Activated naive CD4-positive, alpha-beta T cell treated with anti-CD3 and anti-CD28 coated beads, Interleukin-2, amount 10 ng/mL, durations not matched to agents 7 days and 5 days (primary cell): Measurements from ENCODE around the gene ADAMTS9.

Experiments
- CTCF ChIA-PET: fragments of 350-600 bp; sonication (Branson Sonifier 250); formaldehyde crosslinking; loops from one replicate; lab custom pipeline; 2021; ENCODE audit warnings: antibody characterized with exemption; lab: Charles Lee
- DNase-seq: peaks from one replicate; pipeline ENCODE4 v3.0.0-alpha.2; 2020
- H3K27ac Mint-ChIP-seq: one replicate; pipeline ENCODE4 v1.8.0; 2021; ENCODE audit warnings: mild to moderate bottlenecking, moderate library complexity, mixed read lengths
- H3K27me3 Mint-ChIP-seq: one replicate; pipeline ENCODE4 v1.8.0; 2021; ENCODE audit warnings: mild to moderate bottlenecking, mixed read lengths
- H3K36me3 Mint-ChIP-seq: one replicate; pipeline ENCODE4 v1.8.0; 2021; ENCODE audit warnings: mixed read lengths
- H3K4me1 Mint-ChIP-seq: one replicate; pipeline ENCODE4 v1.8.0; 2021; ENCODE audit warnings: mixed read lengths
- H3K4me3 Mint-ChIP-seq: one replicate; pipeline ENCODE4 v1.8.0; 2021; ENCODE audit warnings: mild to moderate bottlenecking, moderate library complexity, mixed read lengths
- H3K9me3 Mint-ChIP-seq: one replicate; pipeline ENCODE4 v1.8.0; 2021; ENCODE audit warnings: mixed read lengths

The ADAMTS9 gene, protein sequence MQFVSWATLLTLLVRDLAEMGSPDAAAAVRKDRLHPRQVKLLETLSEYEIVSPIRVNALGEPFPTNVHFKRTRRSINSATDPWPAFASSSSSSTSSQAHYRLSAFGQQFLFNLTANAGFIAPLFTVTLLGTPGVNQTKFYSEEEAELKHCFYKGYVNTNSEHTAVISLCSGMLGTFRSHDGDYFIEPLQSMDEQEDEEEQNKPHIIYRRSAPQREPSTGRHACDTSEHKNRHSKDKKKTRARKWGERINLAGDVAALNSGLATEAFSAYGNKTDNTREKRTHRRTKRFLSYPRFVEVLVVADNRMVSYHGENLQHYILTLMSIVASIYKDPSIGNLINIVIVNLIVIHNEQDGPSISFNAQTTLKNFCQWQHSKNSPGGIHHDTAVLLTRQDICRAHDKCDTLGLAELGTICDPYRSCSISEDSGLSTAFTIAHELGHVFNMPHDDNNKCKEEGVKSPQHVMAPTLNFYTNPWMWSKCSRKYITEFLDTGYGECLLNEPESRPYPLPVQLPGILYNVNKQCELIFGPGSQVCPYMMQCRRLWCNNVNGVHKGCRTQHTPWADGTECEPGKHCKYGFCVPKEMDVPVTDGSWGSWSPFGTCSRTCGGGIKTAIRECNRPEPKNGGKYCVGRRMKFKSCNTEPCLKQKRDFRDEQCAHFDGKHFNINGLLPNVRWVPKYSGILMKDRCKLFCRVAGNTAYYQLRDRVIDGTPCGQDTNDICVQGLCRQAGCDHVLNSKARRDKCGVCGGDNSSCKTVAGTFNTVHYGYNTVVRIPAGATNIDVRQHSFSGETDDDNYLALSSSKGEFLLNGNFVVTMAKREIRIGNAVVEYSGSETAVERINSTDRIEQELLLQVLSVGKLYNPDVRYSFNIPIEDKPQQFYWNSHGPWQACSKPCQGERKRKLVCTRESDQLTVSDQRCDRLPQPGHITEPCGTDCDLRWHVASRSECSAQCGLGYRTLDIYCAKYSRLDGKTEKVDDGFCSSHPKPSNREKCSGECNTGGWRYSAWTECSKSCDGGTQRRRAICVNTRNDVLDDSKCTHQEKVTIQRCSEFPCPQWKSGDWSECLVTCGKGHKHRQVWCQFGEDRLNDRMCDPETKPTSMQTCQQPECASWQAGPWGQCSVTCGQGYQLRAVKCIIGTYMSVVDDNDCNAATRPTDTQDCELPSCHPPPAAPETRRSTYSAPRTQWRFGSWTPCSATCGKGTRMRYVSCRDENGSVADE (N-terminal part only)

DNA sequence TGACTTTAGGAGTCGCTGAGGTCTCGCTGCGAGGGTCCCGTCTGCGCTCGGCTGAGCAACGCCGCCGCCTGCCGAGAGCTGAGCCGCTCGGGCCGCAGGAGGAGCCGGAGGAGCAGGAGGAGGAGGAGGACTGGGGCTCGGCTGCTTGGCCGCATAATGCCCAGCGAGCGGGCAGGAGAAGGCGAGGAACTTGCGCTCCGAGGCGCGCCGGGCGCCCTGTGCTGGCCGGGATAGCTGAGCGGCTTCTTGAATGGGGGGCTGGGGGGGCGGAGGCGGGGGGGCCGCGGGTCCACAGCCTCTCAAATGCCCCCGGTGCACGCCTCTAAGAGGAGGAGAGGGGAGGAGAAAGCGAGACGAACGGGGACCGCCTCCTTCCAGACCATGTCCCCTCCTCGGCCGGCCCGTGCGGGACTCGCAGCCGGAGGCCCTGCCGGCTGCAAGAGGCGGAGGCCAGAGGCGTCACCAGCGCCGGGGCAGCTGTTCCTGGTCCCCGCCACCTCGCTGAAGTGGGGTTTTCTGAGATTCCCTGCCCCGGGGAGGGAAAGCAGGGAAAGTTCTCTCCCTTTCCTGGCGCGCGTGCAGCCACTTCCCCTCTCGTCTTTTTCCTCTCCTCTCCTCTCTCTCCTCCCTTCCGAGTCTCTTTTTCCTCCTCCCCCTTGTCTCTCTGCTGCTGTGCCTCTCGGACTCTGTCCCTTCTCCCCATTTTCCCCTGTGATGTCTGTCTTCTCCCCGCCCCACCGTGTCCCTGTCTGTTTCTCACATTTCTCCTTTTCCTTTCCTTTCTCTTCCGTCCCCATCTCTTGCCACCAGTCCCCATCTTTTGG is at the start of gene ADAMTS9:
TSS of gene ADAMTS9 (minus strand) at position 220 of the 824 bp plus-strand sequence. CDS start 343 bp downstream, outside the sequence.
- Mint-ChIP-seq H3K27me3 (peaks cover 59% of the 10 kb centered on the region), H3K27ac (no peak within 1 kb of the TSS), H3K9me3 (no peaks in the 10 kb centered on the region), H3K4me3 (no peak within 1 kb of the TSS), H3K36me3 (no peaks in the 10 kb centered on the region), H3K4me1 (peaks cover 5% of the 10 kb centered on the region)
- CTCF ChIA-PET: no interaction called here
- no peak for DNase-seq

DNA sequence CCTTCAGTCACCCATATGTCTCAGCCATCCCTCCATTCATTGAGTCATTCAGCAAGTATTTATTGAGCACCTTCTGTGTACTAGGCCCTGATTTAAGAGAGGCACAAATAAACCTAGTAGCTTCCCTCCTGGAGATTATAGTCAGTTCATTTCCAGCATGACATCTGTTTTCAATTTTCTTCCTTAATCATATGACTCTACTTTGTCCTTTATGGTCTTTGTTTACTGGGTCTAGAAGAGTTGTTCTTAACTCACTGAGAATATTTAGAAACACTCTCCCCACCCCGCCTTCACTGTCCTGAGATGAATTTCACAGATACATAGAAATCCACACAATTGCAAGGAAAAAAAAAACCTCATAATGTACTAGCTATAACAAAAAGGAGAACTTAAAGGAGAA is 44.8 kb upstream of the ADAMTS9 start:
- Mint-ChIP-seq H3K9me3 (peaks cover 1% of the 10 kb centered on the region), H3K27ac (no peak overlapping the region), H3K4me3 (no peak overlapping the region), H3K36me3 (no peaks in the 10 kb centered on the region), H3K27me3 (no peaks in the 10 kb centered on the region), H3K4me1 (no peaks in the 10 kb centered on the region)
- CTCF ChIA-PET: no interaction called here
- no peak for DNase-seq

DNA sequence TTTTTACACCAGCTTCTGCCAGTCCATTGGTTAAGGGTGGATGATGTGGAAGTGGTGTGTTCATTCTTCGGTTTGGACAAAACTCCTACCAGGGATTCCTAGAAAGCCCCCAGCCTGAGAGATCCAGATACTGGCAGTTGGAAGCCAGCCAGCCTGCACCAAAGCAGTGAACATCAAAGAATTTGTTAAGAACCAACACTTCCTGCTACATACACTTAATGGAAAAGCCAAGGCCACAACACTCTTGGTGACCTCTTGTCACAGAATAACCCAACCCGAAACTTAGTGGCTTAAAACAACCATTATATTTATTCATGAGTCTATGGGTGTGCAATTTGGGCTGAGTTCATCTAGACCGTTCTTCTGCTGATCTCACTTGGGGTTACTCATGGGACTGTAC is 42.9 kb upstream of the ADAMTS9 start:
- Mint-ChIP-seq H3K4me3 (no peak overlapping the region), H3K36me3 (no peaks in the 10 kb centered on the region), H3K9me3 (no peaks in the 10 kb centered on the region), H3K27me3 (no peaks in the 10 kb centered on the region), H3K27ac (no peak overlapping the region), H3K4me1 (no peaks in the 10 kb centered on the region)
- no peak for DNase-seq
- CTCF ChIA-PET: no interaction called here

DNA sequence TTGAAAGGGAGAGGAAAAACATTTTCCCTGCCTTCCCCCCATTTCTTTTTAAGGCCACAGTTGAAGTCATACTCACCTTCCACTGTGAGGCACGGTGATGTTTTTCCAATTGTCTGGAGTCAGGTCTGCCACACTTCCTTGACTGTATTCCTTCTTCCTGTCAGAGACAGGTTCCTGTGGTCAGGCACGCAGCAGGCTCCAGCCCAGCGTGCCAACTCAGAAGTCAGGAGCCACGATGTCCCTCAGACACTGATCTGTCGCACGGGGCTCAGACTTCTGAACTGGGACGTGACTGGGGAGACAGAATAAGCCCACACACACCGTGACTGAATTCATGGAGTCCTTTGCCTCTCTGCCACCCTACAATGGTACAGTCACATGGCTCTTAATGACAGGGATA is 41.2 kb upstream of the ADAMTS9 start:
- no peaks in the 10 kb centered on the region for H3K36me3 Mint-ChIP-seq
- no peak overlapping the region for H3K4me3 Mint-ChIP-seq
- DNase-seq: no peak
- H3K9me3 Mint-ChIP-seq: no peaks in the 10 kb centered on the region
- no peak overlapping the region for H3K27ac Mint-ChIP-seq
- CTCF ChIA-PET: no interaction called here
- no peaks in the 10 kb centered on the region for H3K4me1 Mint-ChIP-seq
- H3K27me3 Mint-ChIP-seq: no peaks in the 10 kb centered on the region

DNA sequence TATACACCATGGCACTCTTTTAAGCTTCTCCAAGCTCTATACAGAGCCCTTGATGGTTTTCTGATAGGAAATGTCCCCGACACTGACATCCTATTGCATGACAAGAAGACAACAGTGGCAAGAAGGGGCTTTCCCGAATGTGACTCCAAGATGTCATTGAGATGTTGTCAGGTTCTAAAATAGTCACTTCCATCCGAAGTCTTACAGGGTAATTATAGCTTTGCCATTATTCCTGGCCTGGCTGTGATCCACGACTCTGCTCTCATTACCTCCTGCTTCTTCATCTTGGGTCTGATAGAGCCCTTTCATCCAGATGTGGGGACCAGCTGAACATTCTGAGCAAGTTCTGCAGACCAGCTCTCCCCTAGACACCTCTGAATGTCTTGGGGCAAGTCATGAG is 40.6 kb upstream of the ADAMTS9 start:
- Mint-ChIP-seq H3K4me1 (no peaks in the 10 kb centered on the region), H3K27ac (no peak overlapping the region), H3K27me3 (no peaks in the 10 kb centered on the region), H3K36me3 (no peaks in the 10 kb centered on the region), H3K9me3 (no peaks in the 10 kb centered on the region), H3K4me3 (no peak overlapping the region)
- CTCF ChIA-PET: no interaction called here
- DNase-seq: no peak

DNA sequence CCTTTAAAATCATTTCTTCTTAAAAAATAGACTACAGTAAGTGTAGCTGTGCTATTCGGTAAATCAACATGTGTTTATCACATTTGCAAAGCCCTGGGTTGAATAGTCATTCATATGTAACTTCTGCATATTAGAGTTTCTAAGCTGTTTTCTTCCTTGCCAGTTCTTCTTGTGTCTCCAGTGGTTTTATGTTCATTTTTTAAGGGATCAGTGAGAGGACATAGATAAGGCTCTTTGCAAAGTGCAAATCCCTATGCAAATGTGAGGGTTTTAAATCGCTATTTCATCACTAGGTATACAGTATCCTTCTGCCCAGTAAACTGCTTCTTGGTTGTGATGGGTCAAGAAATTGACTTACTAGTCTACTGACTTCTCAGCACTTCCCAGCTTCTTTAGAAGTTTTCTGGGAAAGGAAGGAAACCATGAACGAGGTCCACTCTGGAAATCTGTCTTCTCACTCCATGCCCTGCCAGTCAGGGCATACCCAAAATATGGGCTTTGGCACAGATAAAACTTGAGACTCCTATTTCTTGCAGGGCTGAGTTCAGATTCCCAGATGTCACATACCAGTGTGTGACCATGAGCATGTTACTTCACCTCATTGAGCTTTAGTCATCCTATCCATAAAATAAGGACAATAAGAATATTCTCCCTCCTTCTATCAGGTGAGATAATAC is 38.8 kb upstream of the ADAMTS9 start:
- Mint-ChIP-seq H3K36me3 (no peaks in the 10 kb centered on the region), H3K4me3 (no peak overlapping the region), H3K27me3 (no peaks in the 10 kb centered on the region), H3K27ac (no peak overlapping the region), H3K9me3 (no peaks in the 10 kb centered on the region), H3K4me1 (no peaks in the 10 kb centered on the region)
- no peak for DNase-seq
- CTCF ChIA-PET: no interaction called here

DNA sequence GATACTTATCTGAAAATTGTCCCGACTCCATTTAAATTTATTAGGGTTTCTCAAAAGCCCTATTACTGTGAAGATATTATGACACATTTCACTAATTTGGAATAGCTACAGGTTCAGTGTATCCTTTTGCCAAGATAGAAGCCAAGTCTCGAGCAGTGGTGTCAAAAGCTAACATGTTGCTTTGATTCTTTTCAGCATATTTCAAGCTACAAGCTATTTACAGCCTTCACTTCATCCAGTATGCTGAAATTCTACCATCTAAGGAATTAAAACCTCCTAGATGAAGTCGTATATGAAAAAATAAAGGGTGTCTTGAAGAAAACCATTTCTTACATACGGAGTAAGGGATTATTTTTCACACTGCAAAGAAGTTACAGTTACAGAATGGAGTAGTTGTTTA is 31.2 kb upstream of the ADAMTS9 start:
- CTCF ChIA-PET: no interaction called here

DNA sequence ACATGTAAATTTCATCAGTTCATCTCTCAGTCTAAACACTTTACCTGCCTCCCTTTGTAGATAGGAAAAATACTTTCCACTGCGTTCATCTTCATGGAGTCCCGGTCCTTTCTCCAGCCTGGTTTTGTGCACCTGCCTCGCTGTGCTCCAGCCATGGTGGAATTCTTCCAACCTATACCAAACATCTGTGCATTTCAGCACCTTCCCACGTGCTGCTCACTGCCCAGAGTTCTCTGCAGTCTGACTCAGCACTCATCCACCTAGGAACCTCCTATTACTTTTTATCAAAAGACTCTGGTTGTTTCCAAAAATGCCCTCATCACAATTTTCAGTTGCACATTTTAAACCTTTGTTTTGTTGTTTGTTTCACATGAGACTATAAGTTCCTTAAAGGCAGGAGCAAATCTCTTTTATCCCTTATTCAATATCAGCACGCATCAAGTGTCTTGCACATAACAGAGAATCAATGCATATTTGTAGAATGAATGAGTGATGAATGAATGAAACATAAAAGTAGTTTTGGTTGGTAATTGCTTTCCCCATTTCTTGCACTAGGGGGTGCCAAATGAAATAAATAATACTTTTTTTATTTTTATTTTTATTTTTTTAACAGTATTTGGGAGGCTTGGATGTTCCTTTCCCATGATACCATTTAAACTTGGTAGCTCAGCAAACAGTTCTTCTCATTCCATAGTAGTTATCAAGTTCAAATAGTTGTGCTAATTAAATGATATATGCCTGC is 30.2 kb upstream of the ADAMTS9 start:
- peaks cover 4% of the 10 kb centered on the region for H3K9me3 Mint-ChIP-seq
- no peaks in the 10 kb centered on the region for H3K36me3 Mint-ChIP-seq
- no peaks in the 10 kb centered on the region for H3K4me1 Mint-ChIP-seq
- no peaks in the 10 kb centered on the region for H3K27me3 Mint-ChIP-seq
- no peak overlapping the region for H3K4me3 Mint-ChIP-seq
- CTCF ChIA-PET: no interaction called here
- no peak for DNase-seq
- H3K27ac Mint-ChIP-seq: no peak overlapping the region

More for the DNA sequence above, 31.2 kb upstream of the ADAMTS9 start:
- Mint-ChIP-seq H3K4me1 (no peaks in the 10 kb centered on the region), H3K9me3 (no peaks in the 10 kb centered on the region), H3K27ac (no peak overlapping the region), H3K36me3 (no peaks in the 10 kb centered on the region), H3K27me3 (no peaks in the 10 kb centered on the region), H3K4me3 (no peak overlapping the region)
- DNase-seq: no peak

DNA sequence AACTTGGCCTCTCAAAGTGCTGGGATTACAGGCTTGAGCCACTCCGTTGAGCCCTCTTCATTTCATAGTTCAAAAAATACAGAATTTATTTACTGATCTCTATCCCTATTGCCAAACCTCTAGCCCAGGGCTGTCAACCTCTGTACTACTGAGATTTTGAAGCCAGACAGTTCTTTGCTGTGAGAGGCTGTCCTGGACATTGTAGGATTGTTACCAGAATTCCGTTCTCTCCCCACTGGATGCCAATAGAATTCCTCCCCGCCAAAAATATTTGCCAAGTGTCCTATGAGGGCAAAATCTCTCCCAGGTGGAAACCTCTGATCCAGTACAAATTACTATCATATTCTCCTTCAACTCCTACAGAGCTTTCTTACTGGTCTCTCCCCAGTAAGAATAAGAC is 29.6 kb upstream of the ADAMTS9 start:
- no peak for DNase-seq
- Mint-ChIP-seq H3K36me3 (no peaks in the 10 kb centered on the region), H3K9me3 (peaks cover 4% of the 10 kb centered on the region), H3K27ac (no peak overlapping the region), H3K4me1 (no peaks in the 10 kb centered on the region), H3K4me3 (no peak overlapping the region), H3K27me3 (no peaks in the 10 kb centered on the region)
- CTCF ChIA-PET: no interaction called here

DNA sequence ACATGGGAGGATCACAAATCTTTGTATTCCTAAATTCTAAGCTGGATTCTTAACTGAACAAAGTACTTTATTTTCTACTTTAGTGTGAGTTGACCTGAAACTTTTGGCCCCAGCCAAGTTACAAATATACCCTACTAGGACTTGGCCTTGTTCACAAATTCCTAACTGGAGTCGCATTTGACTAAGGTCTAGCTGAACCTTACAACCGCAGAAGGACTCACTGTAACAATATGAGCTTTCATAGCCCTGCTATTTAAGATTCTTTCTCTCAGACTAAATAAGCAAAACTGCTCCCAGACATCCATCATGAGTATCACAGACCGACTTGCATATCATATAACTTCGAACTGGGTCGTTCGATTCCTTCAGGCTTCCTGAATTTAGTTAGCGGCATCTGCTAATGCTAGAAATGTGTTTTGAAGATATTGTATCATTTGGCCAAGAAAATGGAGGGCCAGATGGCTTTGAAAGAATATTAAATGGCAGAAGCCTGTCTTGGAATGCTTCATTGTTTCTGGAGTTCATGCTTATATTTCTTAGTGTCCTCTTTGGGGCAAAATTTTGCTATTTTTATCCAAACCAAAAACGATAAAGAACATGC is 28.4 kb upstream of the ADAMTS9 start:
- H3K27me3 Mint-ChIP-seq: no peaks in the 10 kb centered on the region
- peaks cover 4% of the 10 kb centered on the region for H3K9me3 Mint-ChIP-seq
- H3K27ac Mint-ChIP-seq: no peak overlapping the region
- CTCF ChIA-PET: no interaction called here
- H3K36me3 Mint-ChIP-seq: no peaks in the 10 kb centered on the region
- DNase-seq: no peak
- H3K4me1 Mint-ChIP-seq: no peaks in the 10 kb centered on the region
- no peak overlapping the region for H3K4me3 Mint-ChIP-seq

DNA sequence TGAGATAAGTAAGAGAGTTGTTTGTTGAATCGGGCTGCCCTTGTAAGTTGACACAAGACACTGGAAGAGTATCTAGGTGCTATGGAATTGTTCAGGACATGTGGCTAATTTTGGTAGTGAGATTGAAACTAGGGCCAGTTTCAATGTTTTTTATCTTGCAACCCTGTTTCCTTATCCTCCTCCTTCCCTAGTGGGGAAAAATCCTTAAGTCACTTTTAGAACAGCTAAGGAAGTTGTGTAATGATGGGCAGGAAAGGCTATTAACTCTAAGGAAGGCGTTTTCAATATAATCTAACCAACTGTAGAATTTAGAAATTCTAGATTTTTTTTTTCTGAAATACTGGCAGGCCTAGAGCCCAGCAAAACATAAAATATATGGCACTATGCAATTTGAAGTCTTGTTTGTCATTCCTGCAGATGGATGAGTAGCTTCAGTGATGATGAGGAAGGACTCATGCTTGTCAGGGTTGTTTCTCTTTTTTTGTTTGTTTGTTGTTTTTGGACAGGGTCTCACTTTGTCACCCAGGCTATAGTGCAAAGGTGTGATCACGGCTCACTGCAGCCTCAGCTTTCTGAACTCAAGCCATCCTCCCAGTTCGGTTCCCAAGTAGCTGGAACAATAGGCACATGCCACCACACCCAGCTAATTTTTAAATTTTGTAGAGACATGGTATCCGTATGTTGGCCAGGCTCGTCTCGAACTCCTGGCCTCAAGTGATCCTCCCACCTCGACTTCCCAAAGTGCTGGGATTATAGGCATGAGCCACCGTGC is 27.6 kb upstream of the ADAMTS9 start:
- Mint-ChIP-seq H3K36me3 (no peaks in the 10 kb centered on the region), H3K27ac (no peak overlapping the region), H3K9me3 (peaks cover 4% of the 10 kb centered on the region), H3K27me3 (no peaks in the 10 kb centered on the region), H3K4me3 (no peak overlapping the region), H3K4me1 (no peaks in the 10 kb centered on the region)
- no peak for DNase-seq
- CTCF ChIA-PET: no interaction called here

DNA sequence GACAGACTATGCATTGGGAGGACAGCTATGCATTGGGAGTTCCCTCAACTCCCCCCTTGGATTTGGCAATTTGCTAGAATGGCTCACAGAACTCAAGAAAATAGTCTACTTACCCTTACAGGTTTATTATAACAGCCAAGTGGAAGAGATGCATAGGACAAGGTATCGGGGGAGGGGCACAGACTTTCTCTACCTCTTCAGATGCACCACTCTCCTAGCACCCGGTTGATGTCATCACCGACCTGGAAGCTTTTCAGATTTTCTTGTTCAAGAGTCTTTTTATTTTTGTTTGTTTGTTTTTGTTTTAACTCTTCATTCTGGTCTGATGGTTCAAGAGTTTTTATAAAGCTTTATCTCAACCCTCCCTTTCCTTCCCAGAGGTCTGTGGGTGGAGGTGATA is 20.7 kb upstream of the ADAMTS9 start:
- CTCF ChIA-PET: no interaction called here
- H3K36me3 Mint-ChIP-seq: no peaks in the 10 kb centered on the region

More for the DNA sequence above, 20.7 kb upstream of the ADAMTS9 start:
- Mint-ChIP-seq H3K9me3 (peaks cover 4% of the 10 kb centered on the region), H3K27me3 (no peaks in the 10 kb centered on the region), H3K4me1 (no peaks in the 10 kb centered on the region), H3K4me3 (no peak overlapping the region), H3K27ac (no peak overlapping the region)
- no peak for DNase-seq
